Activated gamma-delta T cell treated with Interleukin-2 at 50 U/mL for 16 hours (primary cell): ENCODE results near the gene PHLPP1.
"Not testable (repeated sequence)": the region's sequence is repeated elsewhere in the genome, so short reads cannot be mapped to it uniquely, and the experiment has no call there.

Experiments
- DNase-seq: peaks from one replicate; pipeline ENCODE4 v3.0.0-alpha.2; 2020

The PHLPP1 gene

DNA sequence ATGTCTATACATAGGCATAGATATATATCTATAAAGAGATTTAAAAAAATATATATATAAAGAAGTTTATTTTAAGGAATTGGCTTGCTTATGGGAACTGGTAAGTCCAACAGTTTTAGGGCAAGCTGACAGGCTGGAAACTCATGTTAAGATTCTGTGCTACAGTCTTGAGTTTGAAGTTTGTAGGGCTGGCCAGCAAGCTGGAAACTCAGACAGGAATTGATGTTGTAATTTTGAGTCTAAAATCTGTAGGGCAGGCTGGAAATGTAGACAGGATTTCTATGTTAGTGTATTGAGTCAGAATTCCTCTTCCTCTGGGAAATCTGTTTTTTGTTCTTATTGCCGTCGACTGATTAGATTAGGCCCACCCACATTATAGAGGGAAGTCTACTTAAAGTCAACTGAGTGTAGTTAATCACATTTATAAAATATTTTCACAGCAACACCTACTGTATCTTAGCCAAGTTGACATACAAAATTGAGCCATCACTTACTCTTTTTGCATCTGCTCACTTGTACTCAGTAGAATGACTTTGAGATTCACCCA is 60.8 kb downstream of the PHLPP1 start:
- DNase-seq, result no peak

DNA sequence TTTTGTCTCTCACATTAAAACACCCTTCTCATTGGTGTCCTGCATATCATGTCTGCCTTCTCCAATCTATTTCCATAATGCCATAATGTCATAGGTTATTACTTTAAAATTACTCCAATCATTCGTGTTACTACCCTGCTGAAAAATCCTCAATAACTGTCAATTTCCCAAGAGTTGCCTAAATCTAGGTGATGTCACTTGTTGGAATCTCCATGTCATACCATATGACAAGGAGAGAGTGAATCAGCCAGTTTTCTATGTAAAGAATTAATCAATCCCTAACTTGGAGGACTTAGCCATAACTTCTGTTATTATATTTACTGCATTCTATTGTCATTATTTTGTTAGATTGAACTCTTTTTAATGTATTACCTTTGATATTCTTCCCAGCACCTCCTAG is 62.5 kb downstream of the PHLPP1 start:
- no peak for DNase-seq

DNA sequence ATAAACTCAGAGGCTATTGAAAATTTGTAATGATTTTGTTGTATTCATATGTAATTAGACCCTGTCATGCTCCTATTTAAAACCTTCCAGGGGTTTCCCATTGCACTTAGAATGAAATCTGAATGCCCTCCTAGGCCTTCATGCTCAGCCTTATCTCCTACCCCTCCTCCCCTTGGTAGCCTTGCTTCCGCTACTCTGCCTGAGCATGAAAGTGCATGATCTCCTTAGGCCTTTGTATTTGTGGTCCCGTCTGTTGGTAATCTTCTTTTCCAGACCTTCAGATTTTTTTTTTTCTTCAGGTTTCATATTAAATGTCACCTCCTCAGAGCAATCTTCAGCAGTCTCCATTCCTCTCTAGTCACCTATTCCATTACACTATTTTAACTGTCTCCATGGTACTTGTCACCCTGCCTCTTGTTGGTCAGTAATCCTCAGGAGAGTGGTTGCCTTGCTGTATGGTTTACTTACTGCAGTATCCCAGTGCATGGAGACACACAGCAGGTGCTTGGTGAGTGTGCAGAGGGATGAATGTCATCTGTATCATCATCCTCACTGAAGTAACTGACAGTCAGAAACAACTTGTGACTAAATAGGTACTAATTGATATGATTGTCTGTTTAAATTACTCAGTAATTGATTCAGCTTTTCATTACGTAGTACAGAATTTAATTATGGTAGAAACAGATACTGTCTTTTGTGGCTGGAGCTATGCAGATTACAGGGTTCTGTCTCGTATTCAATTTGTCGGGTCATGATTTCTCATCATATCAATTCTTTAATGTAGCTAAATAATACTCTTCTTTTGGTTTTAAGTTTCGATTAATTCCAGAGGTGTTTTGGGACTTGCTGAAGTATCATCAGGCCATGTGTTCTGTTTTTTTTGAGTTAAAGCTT is 63.9 kb downstream of the PHLPP1 start:
- no peak for DNase-seq

DNA sequence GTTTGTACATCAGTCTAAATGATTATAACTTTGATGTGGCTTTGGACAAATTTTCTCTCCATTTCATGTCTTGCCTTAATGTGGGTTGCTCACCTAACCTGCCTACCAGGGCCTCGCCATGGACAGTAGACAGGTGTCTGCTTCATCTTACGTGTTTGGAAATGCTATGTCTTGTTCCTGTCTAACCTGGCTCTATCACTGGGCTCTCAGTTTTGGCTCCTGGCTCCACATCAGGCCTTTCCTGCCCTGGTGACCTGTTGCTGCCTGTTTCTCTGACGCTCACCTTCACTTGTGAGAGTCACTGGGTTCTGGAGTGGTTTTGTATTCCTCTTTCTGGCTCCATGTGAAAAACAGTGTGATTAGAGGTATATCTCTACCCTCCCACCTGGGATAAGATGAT is 65.9 kb downstream of the PHLPP1 start:
- no peak for DNase-seq

DNA sequence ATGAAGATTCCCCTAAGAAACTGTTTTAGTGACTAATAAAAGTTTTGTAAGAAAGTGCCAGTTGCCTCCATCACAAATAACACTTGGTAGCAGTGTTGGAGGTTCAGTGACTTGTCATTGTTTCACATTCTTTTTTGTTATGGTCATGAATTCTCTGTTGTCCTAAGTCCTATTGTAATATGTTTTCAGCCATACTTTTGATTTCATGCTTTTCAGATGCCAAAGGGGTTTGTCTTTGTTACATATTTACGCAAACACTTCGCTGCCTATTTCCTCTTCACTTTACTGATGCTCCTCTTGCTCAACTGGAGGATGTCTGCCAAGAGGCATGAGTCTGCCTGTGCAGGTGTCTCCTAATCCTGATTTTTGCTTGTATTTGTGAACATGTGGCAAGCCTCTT is 66.6 kb downstream of the PHLPP1 start:
- DNase-seq, result no peak

DNA sequence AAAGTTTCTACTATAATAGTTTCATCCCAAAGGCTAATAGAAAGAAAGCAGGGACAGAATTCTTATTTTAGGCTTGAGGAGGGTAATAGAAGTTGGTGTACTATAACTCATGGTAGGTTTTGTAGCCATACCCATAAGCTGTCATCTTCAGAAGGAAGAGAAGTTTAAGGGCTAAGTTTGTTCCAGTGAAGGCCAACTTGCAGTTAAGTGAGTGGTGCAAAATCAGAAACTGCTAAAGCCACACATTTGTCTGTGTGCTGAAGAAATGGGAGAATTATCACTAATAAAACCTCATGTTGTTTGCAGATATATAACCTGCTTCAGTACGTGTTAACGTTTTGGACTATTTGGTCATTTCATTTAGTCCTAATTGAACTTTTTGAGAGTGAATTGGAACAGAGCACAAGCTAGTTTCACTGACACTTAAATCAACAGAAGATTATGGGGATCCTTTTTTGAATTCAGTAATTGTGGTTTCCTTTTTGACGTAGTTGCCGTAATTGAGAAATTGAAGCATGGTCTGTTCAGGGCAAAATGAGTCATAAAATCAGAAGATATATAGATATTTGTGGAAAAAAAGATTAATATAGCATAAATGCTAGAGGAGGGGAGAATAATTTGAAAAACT is 69.1 kb downstream of the PHLPP1 start:
- DNase-seq, result no peak

DNA sequence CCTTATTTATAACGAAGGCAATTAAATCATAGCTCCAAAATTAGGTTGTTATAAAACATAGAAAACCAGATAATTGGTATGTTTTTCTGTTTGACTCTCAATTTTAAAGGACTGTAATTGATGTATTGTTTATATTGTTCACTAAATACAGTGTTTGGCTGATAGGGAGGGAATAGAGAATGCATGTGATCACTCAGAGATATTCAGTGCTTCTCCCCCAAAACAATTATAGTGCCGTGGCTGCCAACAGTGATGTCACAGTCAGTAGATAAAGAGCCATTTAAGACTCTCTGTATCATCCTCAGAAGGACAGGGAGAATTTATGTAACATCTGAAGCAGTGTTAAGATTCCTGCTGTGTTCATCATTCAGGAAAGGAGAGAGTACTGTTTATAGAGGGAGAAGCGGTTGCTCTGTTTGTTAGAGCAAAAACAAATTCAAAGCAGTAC is 69.6 kb downstream of the PHLPP1 start:
- no peak for DNase-seq

DNA sequence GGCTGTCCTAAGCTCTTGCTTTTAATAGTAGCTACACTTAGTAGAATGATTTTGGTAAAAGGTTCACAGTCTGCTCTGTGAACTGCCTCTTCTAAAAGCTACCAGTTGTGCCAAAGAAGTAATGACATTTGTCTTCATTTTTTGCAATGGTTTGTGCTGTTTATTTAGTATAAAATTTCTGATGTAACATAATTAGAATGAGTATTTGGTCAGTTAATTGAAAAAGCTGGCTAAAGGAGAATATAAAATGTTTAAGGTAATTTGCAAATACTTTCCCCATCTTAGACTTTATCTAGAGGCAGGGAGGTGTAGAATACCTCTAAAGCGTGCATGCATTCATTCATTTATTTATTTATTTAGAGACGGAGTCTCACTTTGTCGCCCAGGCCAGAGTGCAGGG is 71.3 kb downstream of the PHLPP1 start:
- DNase-seq, result no peak

DNA sequence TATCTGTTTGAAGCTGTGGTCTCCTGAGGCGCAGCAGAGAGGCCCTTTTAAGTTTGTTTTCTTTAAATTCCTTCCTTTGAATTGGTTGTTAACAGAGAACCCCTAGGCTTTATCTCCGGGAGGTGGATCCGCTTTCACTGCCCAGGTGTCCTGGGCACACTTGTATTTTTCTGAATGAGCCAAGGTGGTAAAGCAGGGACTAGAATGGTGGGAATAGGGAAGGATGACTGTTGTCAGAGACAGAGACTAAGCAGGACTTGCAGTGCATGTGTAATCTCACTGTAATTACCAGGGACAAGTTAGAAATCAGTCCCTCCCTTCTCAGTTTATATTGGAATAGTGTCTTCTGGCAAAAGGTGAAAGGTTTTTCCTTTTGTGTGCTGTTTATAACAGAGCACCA is 72.8 kb downstream of the PHLPP1 start:
- no peak for DNase-seq

DNA sequence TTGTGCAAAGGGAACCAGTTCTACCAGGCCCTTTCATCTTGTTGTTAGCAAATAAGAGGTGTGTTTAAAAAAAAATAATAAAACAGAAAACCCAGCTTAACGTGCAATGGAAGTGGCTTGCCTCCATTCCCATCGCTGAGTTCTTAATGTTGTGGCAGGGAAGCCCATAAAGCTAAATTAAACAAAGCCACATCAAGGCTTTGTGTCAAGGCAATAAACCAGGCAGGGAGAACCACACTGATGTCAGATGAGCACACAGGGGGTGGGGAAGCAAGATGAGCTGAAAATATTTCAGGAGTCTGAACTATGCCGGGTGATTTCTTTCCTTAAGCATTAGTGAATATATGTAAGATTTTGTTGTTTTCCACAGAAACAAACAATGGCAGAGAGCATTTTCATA is 73.5 kb downstream of the PHLPP1 start:
- DNase-seq, result no peak

DNA sequence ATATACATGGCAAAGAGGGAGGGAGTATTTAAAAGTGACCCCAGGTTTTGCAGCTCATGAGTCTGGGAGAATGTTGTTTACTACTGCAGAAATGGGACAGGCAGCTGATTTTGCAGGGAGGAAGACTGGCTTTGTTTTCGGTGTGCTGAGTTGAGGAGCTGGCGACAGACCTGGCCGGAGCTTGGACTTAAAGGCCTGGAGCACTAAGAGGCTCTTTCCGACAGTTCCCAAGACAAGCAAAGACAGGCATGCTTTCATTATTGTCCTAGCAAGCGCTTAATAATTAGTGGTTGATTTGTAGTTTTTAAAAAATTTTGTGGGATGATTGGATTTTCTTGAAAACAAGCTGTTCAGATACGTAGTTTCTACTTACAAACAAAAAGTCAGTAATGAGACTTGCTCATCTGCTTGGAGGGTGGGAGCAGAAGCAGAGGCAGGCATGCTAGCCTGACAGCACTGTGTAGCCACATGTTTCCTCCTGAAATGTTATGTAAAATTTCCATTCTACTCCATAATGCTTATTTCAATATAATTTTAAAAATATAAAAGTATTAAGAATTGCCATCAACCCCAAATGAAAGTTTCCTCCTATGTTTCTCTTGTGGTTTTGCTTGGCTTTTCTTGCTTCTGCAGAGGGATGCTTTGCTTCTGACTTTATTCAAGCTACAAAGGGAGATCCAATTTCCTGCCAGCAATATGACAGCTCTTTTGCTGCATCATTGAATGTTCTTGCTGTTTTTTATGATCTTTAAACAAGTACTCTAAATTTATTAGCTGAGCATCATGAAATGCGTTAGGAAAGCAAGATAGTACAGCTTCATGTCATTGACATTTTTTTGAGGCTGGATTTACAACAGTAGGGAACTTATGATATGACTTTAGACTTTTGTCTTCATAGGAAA is 75.8 kb downstream of the PHLPP1 start:
- DNase-seq, result no peak

DNA sequence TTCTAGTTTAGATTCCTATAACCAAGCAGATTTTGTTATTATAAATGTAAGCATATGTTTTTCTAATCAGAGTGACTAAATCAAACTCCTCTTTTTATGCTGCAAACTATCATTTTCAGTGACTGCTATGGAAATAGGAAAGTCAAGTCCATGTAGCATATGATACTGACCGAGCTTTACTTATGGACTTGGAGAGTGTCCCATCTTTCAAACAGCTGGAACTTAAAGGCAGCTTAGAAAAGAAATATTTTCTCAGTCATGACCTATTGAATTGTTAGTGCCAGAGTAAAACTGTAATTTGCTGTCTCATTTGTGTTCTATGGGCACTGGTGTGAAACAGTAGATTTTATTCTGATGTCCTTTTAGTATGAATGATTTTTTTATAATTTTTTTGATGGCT is 76.7 kb downstream of the PHLPP1 start:
- no peak for DNase-seq

DNA sequence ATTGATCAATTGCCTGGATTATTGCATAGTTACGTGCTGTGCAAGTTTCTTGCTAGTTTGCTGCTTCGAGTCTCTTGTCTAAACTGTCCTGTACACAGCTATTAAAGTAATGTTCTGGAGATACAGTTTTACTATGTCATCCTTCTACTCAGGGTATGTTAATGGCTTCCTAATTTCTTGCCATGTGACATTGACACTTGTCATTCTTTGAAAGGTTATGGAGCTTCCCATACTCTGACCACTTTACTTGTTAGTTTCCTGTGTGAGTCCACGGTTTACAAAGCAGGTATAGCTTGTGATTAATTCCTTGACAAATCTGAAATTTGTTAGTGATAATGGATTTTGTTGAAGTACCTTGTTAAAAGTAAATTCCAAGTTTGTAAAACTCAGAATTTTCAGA is 80.5 kb downstream of the PHLPP1 start:
- no peak for DNase-seq

DNA sequence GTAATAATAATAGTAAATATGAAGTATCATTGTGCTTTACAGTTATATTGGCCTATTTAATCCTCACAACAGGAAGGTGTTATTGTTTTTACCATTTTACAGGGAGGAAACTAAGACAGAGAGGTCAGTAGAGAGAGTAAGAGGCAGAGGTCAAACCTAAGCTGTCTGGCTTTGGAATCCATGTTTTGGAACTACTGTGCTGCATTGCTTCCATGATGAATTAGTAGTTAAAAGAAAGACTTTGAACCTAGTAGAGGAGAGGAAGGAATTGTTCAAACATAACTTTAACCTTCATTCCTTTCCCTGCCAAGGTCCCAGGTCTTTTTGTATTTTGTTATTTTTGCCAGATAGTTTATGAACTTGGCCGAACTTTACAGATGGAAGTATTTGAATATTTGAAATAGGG is 80.9 kb downstream of the PHLPP1 start:
- no peak for DNase-seq

DNA sequence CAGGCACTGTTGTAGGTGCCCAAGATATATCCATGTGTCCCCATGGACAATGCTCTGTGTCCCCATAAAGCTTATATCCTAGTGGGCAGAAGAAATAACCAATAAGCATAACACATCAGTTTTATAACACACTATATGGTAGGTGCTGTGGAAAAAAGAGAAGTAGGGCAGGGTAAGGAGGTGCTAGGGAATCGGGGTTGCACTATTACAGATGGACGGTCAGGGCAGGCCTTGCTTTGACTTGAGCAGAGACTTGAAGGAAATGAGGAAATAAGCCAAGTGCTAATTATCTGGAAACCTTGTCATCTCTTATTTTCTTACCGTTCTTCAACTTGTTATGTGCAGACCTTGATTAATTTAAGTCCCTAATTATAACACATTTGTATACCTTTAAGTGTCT is 82.0 kb downstream of the PHLPP1 start:
- DNase-seq, result no peak

DNA sequence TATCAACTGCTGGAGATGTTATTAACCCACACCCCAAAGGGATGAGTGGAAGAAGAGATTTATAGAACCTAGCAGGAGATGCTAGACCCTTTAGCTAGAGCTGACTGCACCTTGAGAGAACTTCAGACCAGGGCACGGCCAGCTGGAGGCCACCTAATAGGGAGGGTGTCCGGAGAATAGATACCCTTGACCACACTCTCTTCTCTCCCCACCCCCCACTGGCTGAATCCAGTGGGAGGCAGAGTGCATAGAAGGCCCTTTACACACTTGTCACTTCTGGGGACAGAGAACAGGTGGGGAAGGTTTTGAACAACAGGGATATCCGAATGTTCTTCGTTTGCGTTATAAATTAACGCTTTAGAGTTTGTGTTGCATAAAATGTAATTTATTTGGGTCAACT is 84.6 kb downstream of the PHLPP1 start:
- DNase-seq, result no peak

DNA sequence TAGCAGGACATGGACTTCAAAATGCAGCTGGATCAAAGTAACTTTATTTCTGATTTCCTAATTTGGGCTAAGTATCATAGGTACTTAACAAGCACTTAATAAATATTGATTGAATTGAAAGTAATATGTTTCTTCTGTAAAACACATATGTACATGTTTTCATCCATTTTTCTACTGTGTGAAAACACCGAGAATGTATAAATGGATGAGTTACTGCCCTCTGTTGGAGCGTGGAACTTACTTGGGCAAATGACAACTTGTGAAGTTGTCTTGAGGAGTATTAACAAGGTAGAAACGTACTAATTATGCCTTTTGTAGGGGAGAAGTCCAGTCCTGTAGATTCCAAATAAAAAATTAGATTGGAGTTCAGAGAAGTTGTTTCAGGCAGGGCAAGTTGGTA is 87.2 kb downstream of the PHLPP1 start:
- no peak for DNase-seq

DNA sequence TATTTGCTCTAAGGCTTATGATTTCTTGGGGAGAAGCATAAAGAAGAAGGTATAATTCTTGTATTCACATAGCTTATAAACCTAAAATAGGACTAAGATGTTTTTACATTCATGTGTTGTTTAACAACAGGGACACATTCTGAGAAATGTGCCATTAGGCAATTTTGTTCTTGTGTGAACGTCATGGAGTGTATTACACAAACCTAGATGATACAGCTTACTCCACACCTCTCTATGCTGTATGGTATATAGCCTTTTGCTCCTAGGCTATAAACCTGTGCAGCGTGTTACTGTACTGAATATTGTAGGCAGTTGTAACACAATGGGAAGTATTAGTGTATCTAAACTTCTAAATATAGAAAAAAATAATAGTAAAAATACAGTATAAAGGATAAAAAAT is 92.1 kb downstream of the PHLPP1 start:
- no peak for DNase-seq

DNA sequence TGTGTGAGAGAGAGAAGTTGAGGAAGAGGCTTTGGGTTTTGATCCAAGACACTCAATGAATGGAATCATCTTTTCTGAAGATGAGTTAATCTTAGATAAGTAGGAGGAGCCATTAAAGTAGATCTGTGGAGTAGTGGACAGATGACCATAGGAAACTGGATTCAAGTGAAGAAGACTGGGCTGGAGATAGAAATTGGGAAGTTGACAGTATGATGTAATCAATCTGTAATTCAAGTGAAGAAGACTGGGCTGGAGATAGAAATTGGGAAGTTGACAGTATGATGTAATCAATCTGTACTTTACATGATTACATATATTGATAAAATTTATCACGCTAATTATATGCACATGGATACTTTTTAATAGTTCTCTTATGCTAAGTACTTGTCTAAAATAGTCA is 92.8 kb downstream of the PHLPP1 start:
- no peak for DNase-seq

DNA sequence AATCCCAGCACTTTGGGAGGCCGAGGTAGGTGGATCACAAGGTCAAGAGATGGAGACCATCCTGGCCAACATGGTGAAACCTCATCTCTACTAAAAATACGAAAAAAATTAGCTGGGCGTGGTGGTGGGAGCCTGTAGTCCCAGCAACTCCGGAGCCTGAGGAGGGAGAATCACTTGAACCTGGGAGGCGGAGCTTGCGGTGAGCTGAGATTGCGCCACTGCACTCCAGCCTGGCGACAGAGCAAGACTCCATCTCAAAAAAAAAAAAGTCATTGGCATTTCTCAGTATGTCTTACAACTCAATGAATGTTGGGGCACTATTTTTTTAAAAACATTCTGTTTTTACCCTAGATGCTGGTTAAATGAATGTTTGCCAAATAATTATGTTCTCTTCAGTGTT is 94.1 kb downstream of the PHLPP1 start:
- DNase-seq, result not testable (repeated sequence)

DNA sequence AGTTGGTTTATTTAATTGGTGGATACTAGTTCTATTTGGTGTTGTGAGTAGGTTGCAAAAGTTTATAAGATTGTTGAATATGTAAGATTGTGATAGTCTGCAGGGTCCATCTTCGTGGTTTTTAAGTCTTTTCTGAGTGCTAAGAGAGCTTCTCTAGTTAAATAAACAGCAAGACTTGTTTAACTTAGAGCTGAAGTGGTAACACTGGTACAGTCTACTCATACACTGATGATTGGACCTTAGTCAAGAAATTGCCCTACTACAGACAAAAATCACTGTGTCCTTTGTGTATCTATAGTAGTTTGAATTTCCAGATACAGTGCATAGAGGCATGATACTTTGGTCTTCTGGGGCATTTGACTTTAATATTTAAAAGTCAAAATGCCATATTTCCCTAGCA is 94.6 kb downstream of the PHLPP1 start:
- DNase-seq, result no peak

DNA sequence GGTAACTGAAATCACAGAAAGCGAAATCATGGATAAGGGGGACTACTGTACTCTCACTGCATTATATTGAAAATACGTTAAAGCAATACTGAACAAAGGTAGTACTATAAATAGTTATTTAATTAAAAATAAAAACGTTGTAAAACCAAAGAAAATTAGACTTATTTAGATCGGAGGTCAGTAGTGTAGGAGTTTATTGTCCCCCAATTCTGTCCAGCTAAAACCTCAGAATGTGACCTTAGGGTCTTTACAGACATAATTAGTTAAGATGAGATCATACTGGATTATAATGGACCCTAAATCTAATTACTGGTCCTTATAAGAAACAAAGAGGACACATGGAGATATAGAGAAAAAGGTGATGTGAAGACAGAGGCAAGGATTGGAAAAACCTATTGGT is 95.3 kb downstream of the PHLPP1 start:
- DNase-seq, result no peak

DNA sequence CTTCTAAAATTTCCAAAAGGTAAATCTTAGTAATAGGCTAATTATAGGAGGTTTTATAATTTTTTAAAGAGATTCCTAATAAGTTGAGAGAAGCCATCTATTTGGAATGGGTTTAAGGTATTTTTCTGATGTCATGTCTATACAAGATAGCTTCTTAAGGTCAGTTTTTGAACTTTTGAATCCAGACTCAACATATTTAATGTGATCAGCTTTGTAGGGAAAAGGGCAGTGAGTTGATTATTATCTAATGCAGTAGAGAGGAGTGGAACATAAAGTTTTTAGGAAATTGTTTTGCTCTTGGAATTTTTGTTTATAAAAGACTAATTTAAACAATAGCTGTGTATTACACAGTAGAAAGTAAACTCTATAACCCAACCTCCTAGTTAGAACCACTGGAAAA is 96.3 kb downstream of the PHLPP1 start:
- DNase-seq, result no peak
